NCI-H82 treated with DMSO at 0.1 percent for 48 hours (cell line): ENCODE results near the gene RBP3.

ENCODE experiments used
- DNase-seq: peaks from one replicate; lab custom pipeline; 2025; ENCODE audit not compliant: unreplicated experiment; lab: John Stamatoyannopoulos, UW

The RBP3 gene

GRCh38 chr10:47318706-47319105 lies 29.5 kb upstream of the RBP3 start:
- no peak for DNase-seq

DNA sequence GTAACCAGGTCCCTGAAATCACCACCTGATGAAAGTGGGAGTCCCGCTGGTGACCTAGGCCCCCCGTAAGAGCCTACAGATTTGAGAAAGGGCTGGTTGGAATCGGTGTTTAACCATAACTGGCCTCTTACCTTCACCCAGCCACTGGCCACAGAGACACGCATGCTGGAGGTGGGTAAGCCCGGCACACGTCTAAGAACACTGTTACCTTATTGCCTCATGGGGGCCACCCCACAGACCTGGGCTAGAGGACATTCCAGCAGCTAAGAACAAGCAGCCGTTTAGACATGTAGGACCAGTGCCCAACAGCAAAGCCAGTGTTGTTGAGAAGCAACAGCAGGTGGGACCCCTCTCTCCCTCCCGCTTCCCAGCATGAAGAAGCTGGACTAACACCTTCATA lies 28.4 kb upstream of the RBP3 start:
- DNase-seq: no peak

DNA sequence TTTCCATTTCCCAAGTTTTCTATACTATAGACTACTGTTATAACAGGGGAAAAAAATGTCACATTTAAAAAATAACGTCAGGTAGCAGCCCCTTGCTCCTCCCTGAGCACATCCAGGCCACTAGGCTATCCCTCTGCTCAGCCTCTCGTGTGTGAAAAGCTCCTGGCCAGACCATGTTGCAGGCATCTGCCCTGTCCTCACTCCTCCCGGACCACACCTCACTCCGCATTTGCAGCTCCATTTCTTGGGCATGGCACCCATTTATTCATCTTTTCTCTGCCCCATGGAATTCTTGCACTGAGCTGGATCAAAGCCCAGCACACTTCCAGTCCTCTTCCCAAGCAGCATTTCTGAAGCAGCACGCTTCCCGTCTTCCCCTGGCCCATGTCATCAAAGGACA lies 27.4 kb upstream of the RBP3 start:
- no peak for DNase-seq

- no peak for DNase-seq
Observed at GRCh38 chr10:47321521-47322195, 26.5 kb upstream of the RBP3 start.

DNA sequence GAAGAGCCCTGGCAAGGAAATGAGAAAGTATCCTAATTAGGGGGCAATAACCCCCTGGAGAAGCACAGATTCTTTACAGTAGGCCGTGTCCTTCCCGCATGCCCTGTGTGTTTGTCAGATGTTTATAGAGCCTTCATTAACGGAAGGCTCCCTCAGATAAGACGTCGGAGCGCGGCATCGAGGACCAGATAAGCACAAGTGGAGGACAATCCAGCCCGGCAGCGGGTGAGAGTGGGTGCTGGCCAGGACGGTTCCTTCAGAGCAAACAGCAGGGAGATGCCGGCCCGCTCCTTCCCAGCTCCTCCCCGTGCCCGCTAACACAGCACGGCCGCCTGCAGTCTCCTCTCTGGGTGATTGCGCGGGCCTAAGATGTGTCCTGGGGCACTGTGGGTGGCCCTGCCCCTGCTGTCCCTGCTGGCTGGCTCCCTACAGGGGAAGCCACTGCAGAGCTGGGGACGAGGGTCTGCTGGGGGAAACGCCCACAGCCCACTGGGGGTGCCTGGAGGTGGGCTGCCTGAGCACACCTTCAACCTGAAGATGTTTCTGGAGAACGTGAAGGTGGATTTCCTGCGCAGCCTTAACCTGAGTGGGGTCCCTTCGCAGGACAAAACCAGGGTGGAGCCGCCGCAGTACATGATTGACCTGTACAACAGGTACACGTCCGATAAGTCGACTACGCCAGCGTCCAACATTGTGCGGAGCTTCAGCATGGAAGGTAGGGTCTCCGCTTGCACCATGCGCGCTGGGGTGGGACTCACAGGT lies 25.7 kb upstream of the RBP3 start, which contains the start of gene GDF2:
GDF2 (plus strand) TSS at position 155 of the 762 bp plus-strand sequence; CDS start at position 370, 215 bp downstream.
- DNase-seq: no peak

DNA sequence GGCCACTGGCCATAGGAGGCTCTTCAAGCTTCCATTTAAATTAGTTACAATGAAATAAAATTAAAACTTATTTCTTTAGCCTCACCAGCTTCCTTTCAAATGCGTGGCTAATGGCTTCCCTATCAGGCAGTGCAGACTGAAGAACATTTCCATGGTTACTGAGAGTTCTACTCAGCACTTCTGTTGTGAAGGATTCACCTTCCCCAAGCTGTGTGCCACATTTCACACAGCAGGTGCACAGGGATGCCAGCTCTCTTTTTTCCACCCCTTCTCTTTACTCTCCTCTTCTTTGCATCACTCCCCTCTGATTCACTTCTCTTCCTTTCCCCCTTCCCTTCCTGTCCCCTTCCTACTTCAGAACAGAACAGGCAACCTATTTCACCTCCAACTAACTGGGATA lies 25.1 kb upstream of the RBP3 start:
- DNase-seq: no peak

- DNase-seq: no peak
Observed at GRCh38 chr10:47323636-47324296, 24.4 kb upstream of the RBP3 start.

GRCh38 chr10:47325303-47326291 lies 22.6 kb upstream of the RBP3 start:
- DNase-seq: no peak

- no peak for DNase-seq
Observed at GRCh38 chr10:47326306-47326926, 21.7 kb upstream of the RBP3 start.

- no peak for DNase-seq
Observed at GRCh38 chr10:47326927-47327330, 21.2 kb upstream of the RBP3 start.

DNA sequence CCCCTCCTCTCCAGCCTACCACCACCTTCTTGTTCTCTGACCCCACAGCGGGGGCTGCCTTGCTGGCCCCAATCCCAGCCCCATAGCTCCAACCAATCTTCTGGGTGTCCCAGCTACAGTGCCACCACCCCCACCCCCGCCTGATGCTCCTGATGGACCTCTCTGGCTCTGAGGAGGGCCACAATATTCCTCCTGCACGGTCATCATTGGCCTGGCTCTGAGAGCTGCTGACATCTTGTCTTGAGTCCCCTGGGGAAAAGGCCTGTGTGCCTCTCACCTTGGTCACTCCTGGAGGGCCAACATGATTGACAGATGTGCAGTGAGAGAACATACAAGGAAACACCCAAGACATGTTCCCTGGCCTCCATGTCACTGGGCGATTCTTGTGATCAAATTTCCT lies 18.3 kb upstream of the RBP3 start:
- DNase-seq: no peak

- no peak for DNase-seq
Observed at GRCh38 chr10:47330366-47330765, 17.8 kb upstream of the RBP3 start.

DNA sequence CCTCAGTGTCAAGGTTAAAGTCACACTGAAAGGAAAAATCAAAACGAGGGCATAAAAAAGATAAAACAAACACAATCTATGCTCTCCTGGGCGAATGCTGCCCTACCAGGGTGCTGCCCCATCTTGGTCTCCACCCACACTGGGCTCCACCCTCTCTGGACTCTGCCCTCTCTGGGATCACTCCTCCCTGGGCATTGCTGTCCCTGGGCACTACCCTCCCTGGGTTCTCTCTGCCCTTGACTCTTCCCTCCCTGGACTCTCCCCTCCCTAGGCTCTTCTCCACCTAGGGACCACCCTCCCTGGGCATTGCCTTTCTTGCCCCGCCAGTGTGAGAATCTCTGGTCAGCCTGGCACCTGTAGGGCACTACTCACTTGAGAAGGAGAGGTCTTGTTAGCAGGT lies 17.4 kb upstream of the RBP3 start:
- DNase-seq: no peak

GRCh38 chr10:47331491-47331890 lies 16.7 kb upstream of the RBP3 start:
- DNase-seq: no peak

DNA sequence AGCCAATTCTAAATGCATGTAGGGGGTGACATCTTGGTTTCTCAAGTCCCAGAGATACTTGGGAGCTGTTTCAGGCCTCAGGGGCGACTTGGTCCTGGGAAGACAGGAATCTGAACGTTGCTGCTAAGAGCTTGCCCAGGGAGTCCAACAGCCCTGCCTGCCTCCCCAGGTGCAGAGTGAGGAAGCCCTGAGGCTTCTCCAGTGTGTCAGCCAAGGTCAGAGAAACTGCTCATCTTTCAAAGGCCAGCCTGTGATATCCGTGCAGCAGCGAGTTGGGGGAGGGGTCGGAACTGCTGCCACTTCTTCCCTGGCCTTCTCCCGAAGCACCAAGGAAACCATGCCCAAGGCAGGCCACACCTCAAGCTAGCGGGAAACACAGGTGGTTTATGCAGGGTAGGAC lies 16.2 kb upstream of the RBP3 start:
- DNase-seq: no peak

- no peak for DNase-seq
Observed at GRCh38 chr10:47332371-47332770, 15.8 kb upstream of the RBP3 start.

- no peak for DNase-seq
Observed at GRCh38 chr10:47332946-47333345, 15.2 kb upstream of the RBP3 start.

- DNase-seq: no peak
Observed at GRCh38 chr10:47333532-47333931, 14.6 kb upstream of the RBP3 start.

- DNase-seq: no peak
Observed at GRCh38 chr10:47334466-47335295, 13.5 kb upstream of the RBP3 start.

DNA sequence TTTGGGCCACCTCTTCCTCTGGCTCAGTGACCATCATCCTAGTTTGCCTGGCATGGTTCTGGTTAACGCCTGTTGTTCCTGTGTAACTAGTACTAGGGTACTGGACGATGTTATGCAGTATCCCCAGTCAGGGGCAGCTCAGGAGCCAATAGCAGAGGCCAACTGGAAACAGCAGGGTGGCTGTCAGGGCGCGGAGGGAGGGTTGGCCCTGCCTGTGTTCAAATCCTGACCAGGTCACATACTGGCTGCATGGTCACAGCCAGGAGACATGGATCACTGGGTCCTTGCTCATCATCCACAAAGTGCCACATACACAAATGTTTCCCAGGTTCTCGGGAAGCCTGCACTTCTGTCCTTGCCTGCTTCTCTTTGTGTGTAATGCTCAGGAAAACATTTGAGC lies 12.3 kb upstream of the RBP3 start:
- no peak for DNase-seq
